Endodermal cell (in vitro differentiated cells): Measurements from ENCODE around the gene FAM81B. TPM values are rescaled to one million over a fixed set of nuclear protein-coding genes. Genes with fewer than 3 reads are reported as not detected.

Source experiments
- DNase-seq: peaks from one replicate; pipeline ENCODE4 v3.0.0-alpha.2; 2017
- H3K27ac ChIP-seq: 2 replicates; pipeline ENCODE4 v1.5.1; 2013; ENCODE audit warnings: mild to moderate bottlenecking, low read depth, low read length, moderate library complexity
- H3K27me3 ChIP-seq: 2 replicates; pipeline ENCODE4 v1.6.1; 2013; ENCODE audit warnings: mild to moderate bottlenecking, low read length, moderate library complexity; ENCODE audit not compliant: insufficient read depth, control insufficient read depth, poor library complexity, severe bottlenecking
- H3K36me3 ChIP-seq: 2 replicates; pipeline ENCODE4 v1.7.0; 2013; ENCODE audit warnings: mild to moderate bottlenecking, low read length, moderate library complexity; ENCODE audit not compliant: control insufficient read depth, insufficient read depth
- H3K4me1 ChIP-seq: one replicate; pipeline ENCODE4 v1.7.0; 2013; ENCODE audit warnings: low read length; ENCODE audit not compliant: control insufficient read depth, insufficient read depth
- H3K4me3 ChIP-seq: 2 replicates; pipeline ENCODE4 v1.5.1; 2013; ENCODE audit warnings: mild to moderate bottlenecking, low read length, moderate library complexity
- H3K9ac ChIP-seq: 2 replicates; pipeline ENCODE4 v1.6.1; 2013; ENCODE audit warnings: mild to moderate bottlenecking, low read length, moderate library complexity; ENCODE audit not compliant: poor library complexity, severe bottlenecking; ENCODE audit errors: extremely low read depth
- H3K9me3 ChIP-seq: 2 replicates; pipeline ENCODE4 v1.6.1; 2013; ENCODE audit warnings: mild to moderate bottlenecking, low read length, moderate library complexity; ENCODE audit not compliant: control insufficient read depth
- H3K27ac Mint-ChIP-seq: 2 replicates; pipeline ENCODE4 v1.8.0; 2020; ENCODE audit warnings: mixed read lengths
- H3K27me3 Mint-ChIP-seq: 2 replicates; pipeline ENCODE4 v1.8.0; 2021; ENCODE audit warnings: mild to moderate bottlenecking, mixed read lengths; ENCODE audit not compliant: insufficient read depth
- H3K36me3 Mint-ChIP-seq: 2 replicates; pipeline ENCODE4 v1.8.0; 2020; ENCODE audit warnings: low read depth, mixed read lengths
- H3K4me1 Mint-ChIP-seq: 2 replicates; pipeline ENCODE4 v1.8.0; 2020; ENCODE audit warnings: mixed read lengths
- H3K4me3 Mint-ChIP-seq: 2 replicates; pipeline ENCODE4 v1.8.0; 2020; ENCODE audit warnings: mild to moderate bottlenecking, moderate library complexity, mixed read lengths
- H3K9me3 Mint-ChIP-seq: 2 replicates; pipeline ENCODE4 v1.8.0; 2020; ENCODE audit warnings: mild to moderate bottlenecking, mixed read lengths
- CTCF ChIP-seq: fragments of 200-600 bp; sonication (generic); conservative IDR thresholded peaks from 2 replicates; pipeline ENCODE4 v1.5.0; 2021; ENCODE audit warnings: antibody characterized with exemption, mild to moderate bottlenecking
- WGBS, 2 experiments: methylation state at CpG; one replicate each; pipeline versions ENCODE4 v1.1.5 to v1.1.7; 2013; ENCODE audit warnings: missing lambda C conversion rate in 2 of 2, mixed read lengths in 1 of 2; ENCODE audit not compliant: insufficient coverage in 1 of 2, insufficient read length in 1 of 2; 5-methylcytosine and 5-hydroxymethylcytosine counted together
- total RNA-seq, 2 donors: library from RNA; stranded (reverse); fragmentation: NEBNext Ultra II Directional in 1 of 2; extraction: Animal tissue kit (Norgen Biotek cat#: 25700) in 1 of 2; gene quantifications; 2 replicates in 1 of 2; 3 replicates in 1 of 2; pipeline ENCODE4 v1.2.1, GENCODE V29; 2021

The FAM81B gene
- total RNA-seq, 2 donors from 2014 or later = not detected

GRCh38 chr5:95471942-95472341 lies 80.8 kb downstream of the FAM81B start:
- H3K36me3 ChIP-seq = peaks cover 46% of the 10 kb centered on the region
- H3K4me3 ChIP-seq = no peak overlapping the region
- no peaks in the 10 kb centered on the region for H3K27me3 Mint-ChIP-seq
- TF ChIP-seq CTCF = peak; percentile 18
- no peaks in the 10 kb centered on the region for H3K4me1 ChIP-seq
- no peaks in the 10 kb centered on the region for H3K9me3 Mint-ChIP-seq
- no peak overlapping the region for H3K27ac ChIP-seq
- peaks cover 47% of the 10 kb centered on the region for H3K36me3 Mint-ChIP-seq
- H3K27me3 ChIP-seq = no peaks in the 10 kb centered on the region
- no peak overlapping the region for H3K9ac ChIP-seq
- no peak overlapping the region for H3K4me3 Mint-ChIP-seq
- H3K4me1 Mint-ChIP-seq = no peaks in the 10 kb centered on the region
- DNase-seq = no peak
- H3K9me3 ChIP-seq = no peaks in the 10 kb centered on the region
- H3K27ac Mint-ChIP-seq = no peak overlapping the region

GRCh38 chr5:95484421-95484820 lies 93.3 kb downstream of the FAM81B start:
- no peak overlapping the region for H3K9ac ChIP-seq
- H3K27ac ChIP-seq = no peak overlapping the region
- no peak overlapping the region for H3K4me3 Mint-ChIP-seq
- H3K36me3 ChIP-seq = peaks cover 79% of the 10 kb centered on the region
- WGBS, 2 experiments = 95 to 97% methylated on average over 7 of the region's 7 CpGs
- peaks cover 75% of the 10 kb centered on the region for H3K36me3 Mint-ChIP-seq
- no peak overlapping the region for H3K27ac Mint-ChIP-seq
- TF ChIP-seq CTCF = no peak
- peaks cover 35% of the 10 kb centered on the region for H3K9me3 ChIP-seq
- no peaks in the 10 kb centered on the region for H3K4me1 Mint-ChIP-seq
- H3K4me3 ChIP-seq = no peak overlapping the region
- no peaks in the 10 kb centered on the region for H3K27me3 Mint-ChIP-seq
- H3K9me3 Mint-ChIP-seq = peaks cover 11% of the 10 kb centered on the region
- no peak for DNase-seq
- no peaks in the 10 kb centered on the region for H3K4me1 ChIP-seq
- no peaks in the 10 kb centered on the region for H3K27me3 ChIP-seq

- H3K9me3 ChIP-seq = peaks cover 42% of the 10 kb centered on the region
- H3K4me3 ChIP-seq = no peak overlapping the region
- no peak overlapping the region for H3K27ac ChIP-seq
- Mint-ChIP-seq H3K36me3 (peaks cover 74% of the 10 kb centered on the region), H3K4me3 (no peak overlapping the region), H3K9me3 (peaks cover 8% of the 10 kb centered on the region), H3K27me3 (no peaks in the 10 kb centered on the region), H3K27ac (peak overlapping the region; percentile 46), H3K4me1 (no peaks in the 10 kb centered on the region)
- H3K9ac ChIP-seq = no peak overlapping the region
- 98% methylated on average over 2 of the region's 2 CpGs; no CpG with 5 or more reads in 1 of the 2 experiments for WGBS, 2 experiments
- DNase-seq = peak; percentile 55
- H3K4me1 ChIP-seq = no peaks in the 10 kb centered on the region
- TF ChIP-seq CTCF = no peak
- H3K27me3 ChIP-seq = no peaks in the 10 kb centered on the region
- H3K36me3 ChIP-seq = peaks cover 84% of the 10 kb centered on the region
Measured at GRCh38 chr5:95486191-95486590, 95.0 kb downstream of the FAM81B start.
